HUDEP-2 (cell line): ENCODE results near the gene BCL2L2.
A peak's percentile ranks its signal among the peaks of the same experiment; 100 is the strongest.
"Not testable (repeated sequence)": the region's sequence is repeated elsewhere in the genome, so short reads cannot be mapped to it uniquely, and the experiment has no call there.

Source experiments
- DNase-seq, 76 experiments: peaks; one replicate each; lab custom pipeline; 2025; ENCODE audit not compliant: unreplicated experiment in 76 of 76; lab: John Stamatoyannopoulos, UW

Gene BCL2L2

GRCh38 chr14:23306412-23307145, at the start of gene BCL2L2:
BCL2L2 (plus strand) TSS chr14:23306833; CDS start chr14:23307768, 935 bp downstream.
- DNase-seq: peak in 63 of 76 experiments; percentile 14 to 80 (median 61)

- no peak for DNase-seq
These were observed 48.4 kb upstream of the BCL2L2 start for GRCh38 chr14:23258256-23258655.

- DNase-seq: no peak
These were observed 47.2 kb upstream of the BCL2L2 start for GRCh38 chr14:23259426-23259825.

GRCh38 chr14:23260849-23261248, 45.8 kb upstream of the BCL2L2 start:
- DNase-seq: not testable (repeated sequence)

- DNase-seq: no peak
These were observed 37.4 kb upstream of the BCL2L2 start for GRCh38 chr14:23269193-23269592.

- DNase-seq: no peak
These were observed 31.2 kb upstream of the BCL2L2 start for GRCh38 chr14:23275412-23275811.

GRCh38 chr14:23277189-23277588, 29.4 kb upstream of the BCL2L2 start:
- DNase-seq: no peak

GRCh38 chr14:23277928-23278327, 28.7 kb upstream of the BCL2L2 start:
- peak in 7 of 76 experiments; percentile 2 to 38 (median 18) for DNase-seq

- DNase-seq: no peak
These were observed 25.4 kb upstream of the BCL2L2 start for GRCh38 chr14:23281247-23281646.

- peak in 1 of 76 experiments; percentile 8 for DNase-seq
These were observed 21.7 kb upstream of the BCL2L2 start for GRCh38 chr14:23284654-23285529.

GRCh38 chr14:23285530-23286019, 21.1 kb upstream of the BCL2L2 start:
- DNase-seq: peak in 4 of 76 experiments; percentile 34 to 58 (median 36)

- peak in 75 of 76 experiments; percentile 65 to 99 (median 96) for DNase-seq
These were observed 20.4 kb upstream of the BCL2L2 start, which contains the start of gene HOMEZ for GRCh38 chr14:23286020-23286901. HOMEZ (minus strand) TSS chr14:23286132; CDS start chr14:23285952, 180 bp downstream.

GRCh38 chr14:23286902-23287479, 19.6 kb upstream of the BCL2L2 start:
- DNase-seq: no peak

GRCh38 chr14:23294734-23295561, 11.7 kb upstream of the BCL2L2 start:
- peak in 47 of 76 experiments; percentile 4 to 59 (median 33) for DNase-seq

- DNase-seq: no peak
These were observed 10.4 kb upstream of the BCL2L2 start for GRCh38 chr14:23296012-23296777.

GRCh38 chr14:23297096-23297495, 9.5 kb upstream of the BCL2L2 start:
- no peak for DNase-seq

GRCh38 chr14:23297611-23298277, 8.9 kb upstream of the BCL2L2 start:
- DNase-seq: peak in 59 of 76 experiments; percentile 3 to 81 (median 32)
